Measurements from ENCODE around the gene ADARB1.

GRCh38 chr21:45252448-45252925 lies 178.1 kb downstream of the ADARB1 start:
- TF ChIP-seq CTCF (IDR thresholded peaks at IDR 0.05) (no peak), POLR2AphosphoS5 (IDR thresholded peaks at IDR 0.05) (no peak), EP300 (IDR thresholded peaks at IDR 0.05) (no peak)

All from stomach (tissue), 4 donors.